Muscle of arm (tissue), 14 donors: ENCODE measurements around the gene CFAP107. TPM values are rescaled to one million over a fixed set of nuclear protein-coding genes. Genes with fewer than 3 reads are reported as not detected.
"Not testable (repeated sequence)": the region's sequence is repeated elsewhere in the genome, so short reads cannot be mapped to it uniquely, and the experiment has no call there.

Experiments
- DNase-seq: peaks from one replicate; pipeline ENCODE4 v3.0.0-alpha.2; 2013
- long read RNA-seq, 11 donors: transcript quantifications; one replicate each; lab custom pipeline, GENCODE V29; 2026
- polyA plus RNA-seq, 12 donors: library from polyadenylated mRNA; unstranded; fragments of 120-200 nt; gene quantifications; one replicate each; pipeline ENCODE4 v1.2.1, GENCODE V29; 2013; ENCODE audit not compliant: insufficient read length in 12 of 12

CFAP107 gene, protein sequence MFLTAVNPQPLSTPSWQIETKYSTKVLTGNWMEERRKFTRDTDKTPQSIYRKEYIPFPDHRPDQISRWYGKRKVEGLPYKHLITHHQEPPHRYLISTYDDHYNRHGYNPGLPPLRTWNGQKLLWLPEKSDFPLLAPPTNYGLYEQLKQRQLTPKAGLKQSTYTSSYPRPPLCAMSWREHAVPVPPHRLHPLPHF
- polyA plus RNA-seq = 1 to 10 TPM in 2 of 12 donors, under 1 TPM in 8, not detected in 2; 0.19 to 2.5 (median 0.63) TPM
- long read RNA-seq, donor 1 = 0 reads
- long read RNA-seq, donor 2, partial matches to known transcripts = 0 of 1 reads
- long read RNA-seq, donor 2, other reads (novel, unspliced or antisense) = 0 of 1 reads
- long read RNA-seq, donor 3 = 0 reads
- long read RNA-seq, donor 4 = 0 reads
- long read RNA-seq, donor 5 = 0 reads
- long read RNA-seq, donor 6 = 0 reads
- long read RNA-seq, donor 7, partial matches to known transcripts = 0 of 1 reads
- long read RNA-seq, donor 7, other reads (novel, unspliced or antisense) = 0 of 1 reads
- long read RNA-seq, donor 8, partial matches to known transcripts = 0 of 2 reads
- long read RNA-seq, donor 8, other reads (novel, unspliced or antisense) = 0 of 2 reads
- long read RNA-seq, donor 9 = 0 reads
- long read RNA-seq, donor 10 = 0 reads
- long read RNA-seq, donor 11 = 0 reads

DNA sequence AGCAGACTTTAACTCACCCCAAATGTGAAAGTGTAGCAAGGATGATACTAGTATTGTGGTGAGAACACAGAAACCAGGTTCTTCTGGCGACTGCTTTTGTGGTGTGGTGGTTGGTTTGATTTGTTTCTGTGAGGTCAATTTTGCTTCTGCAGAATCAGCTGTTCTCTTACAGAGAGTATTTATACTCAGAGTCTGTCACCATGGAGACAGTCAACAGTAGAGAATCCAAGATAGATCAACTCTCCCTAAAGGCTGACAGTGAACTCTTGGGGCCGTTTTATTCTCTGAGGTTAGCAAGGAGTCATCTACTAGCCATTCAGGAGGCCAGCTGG is at the start of gene CFAP107:
Gene CFAP107, plus strand, starts transcription at position 209 of the 332 bp plus-strand sequence. CDS start 231 bp downstream, outside the sequence.
- no peak for DNase-seq

DNA sequence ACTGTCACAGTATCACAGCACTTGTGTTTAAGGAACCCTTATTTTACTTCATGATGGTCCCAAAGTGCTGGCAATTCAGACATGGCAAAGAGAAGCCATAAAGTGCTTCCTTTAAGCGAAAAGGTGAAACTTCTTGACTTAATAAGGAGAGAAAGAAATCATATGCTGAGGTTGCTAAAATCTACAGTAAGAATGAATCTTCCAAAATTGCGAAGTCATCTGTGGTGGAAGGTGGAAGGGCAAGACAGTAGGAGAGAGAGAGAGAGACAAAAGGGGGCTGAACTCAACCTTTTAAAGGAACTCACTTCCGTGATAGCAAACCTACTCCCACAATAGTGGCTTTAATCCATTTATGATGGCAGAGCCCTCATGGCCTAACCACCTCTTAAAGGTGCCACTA is 49.3 kb upstream of the CFAP107 start:
- DNase-seq = no peak

DNA sequence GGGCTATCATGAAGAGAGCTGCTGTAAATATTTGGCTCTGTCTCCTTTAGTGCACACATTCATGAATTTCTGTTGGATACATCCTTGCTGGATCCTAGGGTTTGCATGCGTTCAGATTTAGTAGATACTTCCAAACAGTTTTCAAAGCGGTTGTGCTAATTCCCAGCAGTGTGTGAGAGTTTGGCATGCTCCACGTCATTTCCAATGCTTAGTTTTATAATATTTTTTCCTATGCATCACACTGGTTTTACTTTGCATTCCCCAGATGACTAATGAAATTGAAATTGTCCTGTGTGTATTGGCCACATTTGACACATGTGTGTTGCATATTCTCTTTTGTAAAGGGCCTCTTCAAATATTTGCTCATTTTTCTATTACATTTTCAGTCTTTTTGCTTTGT is 48.6 kb upstream of the CFAP107 start:
- no peak for DNase-seq

DNA sequence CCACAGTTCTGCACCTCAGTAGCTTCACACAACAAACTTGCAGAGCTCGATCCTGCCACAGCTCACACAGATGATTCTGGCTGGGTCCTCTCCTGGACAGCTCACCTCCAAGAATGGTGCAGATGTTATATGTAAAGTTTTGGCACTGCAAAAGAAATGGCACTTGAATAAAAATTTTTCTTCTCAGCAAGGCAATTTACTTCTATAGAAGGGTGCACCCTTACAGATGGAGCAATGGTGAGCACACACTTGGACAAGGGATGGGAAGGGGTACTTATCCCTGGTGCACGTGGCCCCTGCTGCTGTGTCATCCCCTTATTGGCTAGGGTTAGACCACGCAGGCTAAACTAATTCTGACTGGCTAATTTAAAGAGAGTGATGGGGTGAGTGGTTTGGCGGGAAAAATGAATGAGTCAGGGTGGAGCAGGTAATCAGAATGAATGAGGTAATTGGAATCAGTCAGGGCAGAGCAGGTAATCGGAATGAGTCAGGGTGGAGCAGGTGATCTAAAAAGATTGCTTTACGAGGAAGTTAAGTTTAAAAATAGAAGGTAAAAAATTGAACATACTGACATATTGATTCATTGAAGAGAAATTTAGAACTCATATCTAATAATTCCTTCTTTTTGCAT is 42.1 kb upstream of the CFAP107 start:
- no peak for DNase-seq

DNA sequence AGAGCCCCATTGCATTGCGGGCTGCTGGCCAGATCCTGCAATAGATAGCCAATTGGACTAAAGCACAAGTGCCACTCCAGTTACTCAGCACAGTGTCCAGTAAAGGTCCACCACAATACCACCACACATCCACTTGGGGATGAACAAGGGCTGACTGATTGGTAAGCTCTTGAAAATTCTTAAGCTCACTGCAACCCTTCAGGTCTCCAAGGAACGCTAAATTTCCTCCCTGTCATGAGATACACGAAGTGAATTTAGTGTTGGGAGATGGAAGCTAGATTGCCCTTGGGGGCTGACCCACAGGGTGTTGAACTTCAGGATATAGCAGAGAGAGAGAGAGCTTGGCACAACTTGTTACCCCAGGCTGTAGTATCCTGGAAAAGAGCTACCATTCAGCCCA is 39.9 kb upstream of the CFAP107 start:
- DNase-seq = no peak

DNA sequence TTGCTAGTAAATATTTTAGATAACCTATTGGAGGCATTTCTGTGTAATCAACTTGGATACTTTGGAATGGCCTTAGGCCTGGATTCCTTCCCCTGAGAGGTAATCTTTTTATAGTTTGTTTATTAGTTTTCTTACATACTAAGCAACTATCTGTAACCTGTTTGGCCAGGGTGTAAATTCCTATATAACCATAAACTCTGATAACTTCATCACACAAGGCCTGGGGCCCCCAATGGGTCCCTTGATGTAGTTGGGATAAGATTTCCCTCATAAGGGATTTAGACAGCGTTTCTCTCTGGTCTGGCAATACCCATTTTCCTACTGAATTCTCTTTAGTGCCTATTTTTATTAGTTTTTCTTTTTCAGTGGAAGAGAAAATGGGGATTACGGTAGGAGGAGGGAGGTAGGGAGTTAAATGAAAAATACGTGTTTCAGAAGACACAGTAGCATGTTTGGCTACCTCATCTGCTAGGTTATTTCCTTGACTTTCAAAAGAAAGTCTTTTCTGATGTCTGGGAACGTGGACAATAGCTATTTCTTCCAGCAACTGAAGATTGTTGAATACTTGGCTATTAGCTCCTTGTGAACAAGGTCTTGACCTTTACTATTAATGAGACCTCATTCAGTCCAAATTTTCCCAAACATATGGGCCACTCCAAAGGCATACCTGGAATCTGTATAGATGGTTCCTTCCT is 37.5 kb upstream of the CFAP107 start:
- no peak for DNase-seq

DNA sequence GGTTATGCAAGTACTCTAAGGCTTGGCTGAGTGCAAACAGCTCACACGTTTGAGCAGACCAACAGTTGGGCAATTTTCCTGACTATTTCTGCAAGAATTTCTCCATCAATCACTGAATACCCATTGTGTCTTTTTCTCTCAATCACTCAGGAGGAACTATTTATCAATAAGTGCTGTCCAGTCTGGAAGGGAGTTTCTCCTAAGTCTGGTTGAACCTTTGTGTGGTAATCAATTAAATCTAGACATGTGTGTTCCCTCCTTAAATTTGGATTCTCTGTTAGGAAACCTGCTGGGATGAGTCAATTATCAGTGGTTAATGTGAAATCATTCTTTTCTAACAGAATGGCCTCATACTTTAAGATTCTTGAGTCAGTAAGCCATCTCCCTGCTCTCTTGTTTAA is 36.9 kb upstream of the CFAP107 start:
- DNase-seq = no peak

DNA sequence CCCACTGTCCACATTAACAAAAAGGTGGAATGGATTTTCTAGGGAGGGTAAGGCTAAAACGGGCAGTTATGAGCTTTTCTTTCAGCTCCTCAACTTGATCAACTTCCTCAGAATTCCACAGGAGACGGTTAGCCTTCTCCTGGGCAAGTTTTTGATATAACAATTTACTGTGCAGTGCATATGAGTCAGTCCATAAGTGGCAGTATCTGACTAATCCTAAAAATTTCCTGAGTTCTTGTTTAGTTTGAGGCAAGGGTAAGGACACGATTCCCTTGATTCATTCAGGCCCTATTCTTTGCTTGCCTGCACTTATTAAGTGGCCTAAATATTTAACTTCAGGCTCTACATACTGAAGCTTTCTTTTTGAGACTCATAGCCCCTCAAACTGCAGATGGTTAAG is 36.3 kb upstream of the CFAP107 start:
- no peak for DNase-seq

DNA sequence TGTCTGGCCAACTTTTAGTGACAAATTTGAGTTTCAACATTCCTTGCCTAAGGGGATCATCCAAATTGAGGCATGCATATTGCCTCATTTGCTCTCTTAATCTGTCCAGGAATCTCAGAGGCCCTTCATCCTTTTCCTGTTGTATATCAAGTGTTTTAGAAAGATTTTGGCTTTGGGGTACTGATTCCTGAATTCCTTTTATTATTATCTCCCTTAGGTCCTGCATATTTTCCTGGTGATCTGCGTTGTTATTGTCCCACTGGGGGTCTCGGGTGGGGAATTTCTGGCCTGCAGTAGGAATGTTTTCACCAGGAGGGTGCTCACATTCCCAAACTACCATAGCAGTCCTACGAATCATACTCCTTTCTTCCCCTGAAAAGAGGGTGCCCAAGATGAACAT is 34.5 kb upstream of the CFAP107 start:
- DNase-seq = no peak

DNA sequence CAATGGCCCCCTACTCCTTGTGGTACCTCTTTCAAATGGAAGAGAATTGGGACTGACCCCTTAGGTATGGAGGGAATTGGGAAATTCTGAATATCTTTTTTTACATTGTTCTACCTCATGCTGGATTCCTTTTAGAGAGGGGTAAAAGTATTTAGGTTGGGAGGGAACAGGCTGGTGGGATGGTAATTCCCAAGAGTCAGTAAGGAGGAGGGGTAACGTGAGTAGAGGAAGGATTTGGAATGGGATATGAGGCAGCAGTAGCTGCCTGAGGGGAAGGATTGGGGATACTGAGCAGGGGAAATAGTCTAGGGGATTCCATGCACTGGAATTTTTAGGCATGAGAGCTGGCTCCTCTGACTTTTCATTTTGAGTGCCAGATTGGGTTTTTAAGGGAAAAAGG is 33.9 kb upstream of the CFAP107 start:
- no peak for DNase-seq

DNA sequence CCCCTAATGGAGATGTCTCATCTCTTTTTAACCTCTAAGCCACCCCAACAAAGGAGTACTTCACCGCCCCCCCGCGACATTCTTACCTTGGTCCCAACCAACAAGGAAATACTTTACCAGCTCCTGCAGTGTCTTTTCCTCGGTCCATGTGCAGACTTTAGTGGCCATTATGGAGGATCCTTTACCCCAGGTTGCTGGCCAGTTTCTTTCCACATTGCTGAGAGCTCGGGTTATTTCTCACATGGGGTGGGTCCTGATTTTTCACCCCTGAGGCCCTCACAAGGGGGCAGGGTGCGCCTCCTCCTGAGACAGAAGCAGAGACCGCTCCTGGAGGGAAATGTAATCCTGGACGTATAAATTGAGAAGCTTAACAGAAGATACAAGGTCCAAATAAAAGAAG is 33.1 kb upstream of the CFAP107 start:
- no peak for DNase-seq

DNA sequence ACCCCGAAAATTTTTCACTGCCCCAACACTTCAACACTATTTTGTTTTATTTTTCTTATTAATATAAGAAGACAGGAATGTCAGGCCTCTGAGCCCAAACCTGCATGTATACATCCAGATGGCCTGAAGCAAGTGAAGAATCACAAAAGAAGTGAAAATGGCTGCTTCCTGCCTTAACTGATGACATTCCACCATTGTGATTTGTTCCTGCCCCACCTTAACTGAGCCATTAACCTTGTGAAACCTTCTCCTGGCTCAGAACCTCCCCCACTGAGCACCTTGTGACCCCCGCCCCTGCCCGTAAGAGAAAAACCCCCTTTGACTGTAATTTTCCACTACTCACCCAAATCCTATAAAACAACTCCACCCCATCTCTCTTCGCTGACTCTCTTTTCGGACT is 32.3 kb upstream of the CFAP107 start:
- not testable (repeated sequence) for DNase-seq

DNA sequence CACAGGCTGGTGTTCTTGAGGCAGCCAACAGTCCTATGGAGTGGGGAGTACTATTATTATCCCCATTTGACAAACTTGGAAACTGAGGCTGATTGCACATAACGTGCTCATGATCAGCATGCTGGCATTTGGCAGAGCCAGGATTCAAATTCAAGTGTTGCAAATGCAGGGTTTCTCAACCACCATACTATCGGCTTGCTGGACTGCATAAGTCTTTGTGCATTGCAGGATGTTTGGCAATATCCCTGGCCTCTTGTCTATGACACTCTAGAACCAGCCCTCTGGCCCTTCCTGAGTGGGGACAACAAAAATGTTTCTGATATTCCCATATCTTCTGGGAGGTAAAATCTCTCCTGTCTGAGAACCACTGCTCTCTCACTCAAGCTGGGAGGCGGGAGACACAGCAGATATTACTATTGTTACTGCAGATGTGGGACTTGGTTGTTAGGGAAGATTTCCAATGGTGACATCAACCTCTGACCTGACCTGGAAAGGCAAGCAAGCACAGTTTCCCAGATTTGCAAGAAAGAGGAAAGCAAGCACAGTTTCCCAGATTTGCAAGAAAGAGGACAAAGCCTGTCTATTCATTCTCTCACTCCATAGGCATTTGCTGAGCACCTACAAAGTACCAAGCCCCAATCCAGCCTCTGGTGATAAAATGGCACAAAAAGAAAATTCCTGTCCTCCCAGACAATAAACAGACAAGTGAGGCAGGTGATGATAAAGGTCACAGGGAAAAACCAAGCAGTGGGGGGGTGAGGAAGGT is 31.1 kb upstream of the CFAP107 start:
- DNase-seq = no peak

DNA sequence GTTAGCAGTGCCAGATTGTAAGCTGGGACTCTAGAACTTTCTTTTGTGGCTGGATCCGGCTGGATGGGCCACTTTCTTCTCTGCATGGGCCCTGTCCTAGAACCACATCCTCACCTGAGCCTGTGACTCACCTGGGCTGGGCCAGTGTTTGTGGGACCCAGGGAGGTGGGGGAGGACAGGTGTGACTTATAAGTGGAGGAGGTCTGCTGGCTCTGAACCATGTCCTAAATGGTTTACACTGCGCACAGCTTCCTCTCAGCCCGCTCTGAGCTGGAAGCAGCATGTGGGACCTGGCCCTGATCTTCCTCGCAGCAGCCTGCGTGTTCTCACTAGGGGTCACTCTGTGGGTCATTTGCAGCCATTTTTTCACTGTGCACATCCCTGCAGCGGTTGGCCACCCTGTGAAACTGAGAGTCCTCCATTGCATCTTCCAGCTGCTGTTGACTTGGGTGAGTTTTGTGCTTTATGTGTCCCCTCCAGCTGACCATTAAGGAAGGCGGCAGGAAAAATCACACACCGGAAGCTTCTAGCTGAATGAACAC is 30.0 kb upstream of the CFAP107 start, which contains the start of gene AADACL3:
Gene AADACL3, plus strand, starts transcription at position 215 of the 542 bp plus-strand sequence. Its CDS starts 67 bp downstream, at position 282.
- no peak for DNase-seq

DNA sequence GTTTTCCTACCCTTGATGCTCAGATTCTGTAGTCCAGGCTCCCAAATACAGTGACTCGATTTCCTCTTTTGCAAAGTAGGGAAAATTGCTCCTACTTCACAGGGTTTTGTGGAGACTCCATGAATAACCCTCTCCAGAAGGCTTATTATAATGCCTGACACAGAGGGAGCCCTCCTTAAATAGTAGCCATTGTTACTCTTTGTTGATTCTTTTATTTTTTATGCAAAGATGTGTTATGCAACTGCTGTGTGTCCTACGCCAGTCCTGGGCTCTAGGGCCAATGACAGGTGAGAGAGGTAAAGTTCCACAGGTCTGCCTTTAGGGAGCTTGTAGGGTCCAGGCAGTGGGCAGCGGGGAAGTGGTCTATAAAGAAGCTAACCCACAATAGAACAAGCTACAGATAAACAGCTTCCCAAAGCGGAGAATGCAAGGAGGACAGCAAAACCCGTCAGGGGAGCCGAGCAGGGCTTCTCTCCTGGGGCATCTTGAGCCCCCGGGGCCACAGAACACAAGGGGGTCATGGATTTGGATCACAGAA is 28.6 kb upstream of the CFAP107 start:
- no peak for DNase-seq

DNA sequence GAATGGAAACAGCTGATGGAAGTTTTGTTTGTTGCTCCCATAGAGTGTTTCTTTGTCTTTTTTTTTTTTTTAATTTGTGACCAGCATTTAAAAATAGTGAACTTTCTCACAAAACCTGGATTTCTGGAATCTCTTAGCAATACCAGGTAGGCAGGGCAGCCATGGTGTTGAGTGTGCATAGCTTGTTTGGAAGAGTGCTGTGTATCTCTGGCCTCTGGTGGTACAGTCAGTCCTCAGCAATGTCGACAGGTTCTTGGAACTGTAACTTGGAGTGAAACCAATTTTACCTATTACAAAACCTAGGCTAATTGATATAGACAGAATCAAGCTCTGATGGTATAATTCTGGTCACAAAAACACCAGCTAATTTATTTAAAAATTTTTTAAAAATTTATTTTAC is 23.4 kb upstream of the CFAP107 start:
- DNase-seq = no peak

DNA sequence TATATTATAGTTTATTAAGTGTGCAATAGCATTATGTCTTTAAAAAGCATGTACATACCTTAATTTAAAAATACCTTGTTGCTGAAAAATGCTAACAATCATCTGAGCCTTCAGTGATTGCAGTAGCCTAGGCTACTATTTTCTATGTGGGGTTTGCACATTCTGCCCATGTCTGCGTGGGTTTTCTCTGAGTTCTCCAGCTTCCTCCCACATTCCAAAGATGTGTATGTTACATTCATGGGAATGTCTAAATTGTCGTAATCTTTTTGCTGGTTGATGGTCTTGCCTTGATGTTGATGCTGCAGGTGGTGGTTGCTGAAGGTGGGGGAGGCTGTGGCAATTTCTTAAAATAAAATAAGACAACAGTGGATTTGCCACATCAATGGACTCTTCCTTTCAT is 17.6 kb upstream of the CFAP107 start:
- DNase-seq = no peak

DNA sequence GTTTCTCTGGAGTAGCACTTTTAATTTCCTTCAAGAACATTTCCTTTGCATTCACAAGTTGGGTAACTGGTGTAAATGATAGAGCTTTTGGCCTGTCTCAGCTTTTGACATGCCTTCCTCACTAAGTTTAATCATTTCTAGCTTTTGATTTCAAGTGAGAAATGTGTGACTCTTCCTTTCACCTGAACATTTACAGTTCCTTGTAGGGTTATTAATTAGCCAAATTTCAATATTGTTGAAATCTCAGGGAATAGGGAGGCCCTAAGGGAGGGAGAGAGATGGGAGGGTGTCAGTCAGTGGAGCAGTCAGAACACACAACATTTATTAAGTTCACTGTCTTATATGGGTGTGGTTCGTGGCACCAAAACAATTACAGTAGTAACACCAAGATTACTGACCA is 15.8 kb upstream of the CFAP107 start:
- no peak for DNase-seq

DNA sequence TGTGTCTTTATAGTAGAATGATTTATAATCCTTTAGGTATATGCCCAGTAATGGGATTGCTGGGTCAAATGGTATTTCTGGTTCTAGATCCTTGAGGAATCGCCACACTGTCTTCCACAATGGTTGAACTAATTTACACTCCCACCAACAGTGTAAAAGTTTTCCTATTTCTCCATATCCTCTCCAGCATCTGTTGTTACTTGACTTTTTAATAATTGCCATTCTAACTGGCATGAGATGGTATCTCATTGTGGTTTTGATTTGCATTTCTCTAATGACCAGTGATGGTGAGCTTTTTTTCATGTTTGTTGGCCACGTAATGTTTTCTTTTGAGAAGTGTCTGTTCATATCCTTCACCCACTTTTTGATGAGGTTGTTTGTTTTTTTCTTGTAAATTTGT is 14.9 kb upstream of the CFAP107 start:
- not testable (repeated sequence) for DNase-seq

DNA sequence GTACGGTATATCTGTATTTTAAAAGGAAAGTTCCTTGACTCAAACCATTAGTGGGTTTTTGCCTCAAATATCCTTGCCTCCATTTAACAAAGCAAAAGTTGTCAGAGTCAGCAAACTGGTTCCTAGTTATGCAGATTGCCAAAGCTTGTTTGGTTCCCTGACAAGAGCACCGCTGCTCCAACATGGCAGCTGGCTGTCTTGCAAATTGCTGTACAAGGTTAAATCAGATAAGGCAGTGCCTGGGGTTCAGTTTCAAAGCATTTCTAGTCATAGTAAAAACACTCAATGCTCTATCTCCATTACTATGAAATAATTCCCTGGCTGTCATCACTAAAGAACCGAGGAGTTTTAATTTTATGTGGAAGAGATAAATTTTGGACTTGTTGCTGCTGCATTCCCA is 11.3 kb upstream of the CFAP107 start:
- no peak for DNase-seq

DNA sequence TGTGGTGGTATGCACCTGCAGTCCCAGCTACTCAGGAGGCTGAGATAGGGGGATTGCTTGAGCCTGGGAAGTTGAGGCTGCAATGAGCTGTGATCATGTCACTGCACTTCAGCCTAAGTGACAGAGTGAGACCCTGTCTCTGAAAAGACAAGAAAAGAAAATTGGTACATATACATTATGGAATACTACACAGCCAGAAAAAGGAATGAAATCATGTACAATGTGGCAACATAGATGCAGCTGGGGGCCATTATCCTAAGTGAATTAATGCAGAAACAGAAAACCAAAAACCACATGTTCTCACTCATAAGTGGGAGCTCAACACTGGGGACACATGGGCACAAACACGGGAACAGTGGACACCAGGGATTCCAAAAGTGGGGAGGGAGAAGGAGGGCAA is 7.1 kb upstream of the CFAP107 start:
- no peak for DNase-seq
